OCI-LY3 (cell line): Measurements from ENCODE around the gene GAL3ST2.

ENCODE experiments used
- H2AFZ ChIP-seq: fragments of 200-600, 300-600 bp; shearing (Covaris generic); 2 replicates; pipeline ENCODE4 v1.6.0; 2014; ENCODE audit warnings: antibody characterized with exemption, low read depth, low read length
- H3K27ac ChIP-seq: fragments of 200-600, 300-600 bp; sonication (generic); 2 replicates; pipeline ENCODE4 v1.5.1; 2014; ENCODE audit warnings: mild to moderate bottlenecking, low read length, moderate library complexity, mixed read lengths
- H3K27me3 ChIP-seq: fragments of 200-600, 300-600 bp; sonication (generic); 2 replicates; pipeline ENCODE4 v1.6.1; 2014; ENCODE audit warnings: low read depth, low read length, mixed read lengths
- H3K36me3 ChIP-seq: fragments of 200-600, 300-600 bp; sonication (generic); replicated peaks from 2 replicates; pipeline ENCODE3; 2014; ENCODE audit warnings: low read depth, low read length, mixed read lengths
- H3K4me1 ChIP-seq: fragments of 300-600, 200-600 bp; sonication (generic); 2 replicates; pipeline ENCODE4 v1.6.1; 2014; ENCODE audit warnings: low read length, mixed read lengths
- H3K4me2 ChIP-seq: fragments of 200-600, 300-600 bp; sonication (generic); 2 replicates; pipeline ENCODE4 v1.6.1; 2014; ENCODE audit warnings: low read length, mixed read lengths
- H3K4me3 ChIP-seq: fragments of 300-600, 200-600 bp; sonication (generic); 2 replicates; pipeline ENCODE4 v1.5.1; 2014; ENCODE audit warnings: antibody characterized with exemption, mild to moderate bottlenecking, low read length, moderate library complexity
- H3K79me2 ChIP-seq: fragments of 300-600, 200-600 bp; shearing (Covaris generic); 2 replicates; pipeline ENCODE4 v1.6.1; 2014; ENCODE audit warnings: mild to moderate bottlenecking, low read length, mixed read lengths
- H3K9ac ChIP-seq: fragments of 300-600, 200-600 bp; shearing (Covaris generic); 2 replicates; pipeline ENCODE4 v1.6.0; 2014; ENCODE audit warnings: mild to moderate bottlenecking, low read length, moderate library complexity
- H3K9me3 ChIP-seq: fragments of 200-600, 300-600 bp; shearing (Covaris generic); 2 replicates; pipeline ENCODE4 v1.6.1; 2014; ENCODE audit warnings: low read length, mixed read lengths; ENCODE audit not compliant: insufficient read depth
- H4K20me1 ChIP-seq: fragments of 200-600, 300-600 bp; sonication (generic); 2 replicates; pipeline ENCODE4 v1.6.1; 2016; ENCODE audit warnings: low read length, mixed read lengths; ENCODE audit not compliant: insufficient read depth
- EZH2phosphoT487 ChIP-seq: fragments of 200-600 bp; shearing (Covaris generic); IDR thresholded peaks from 2 replicates; pipeline ENCODE4 v1.6.1; 2018; ENCODE audit warnings: antibody characterized with exemption, mixed run types, low read depth
- TF ChIP-seq, protein P1 (sequence below): fragments of 200-600, 300-600 bp; sonication (generic); IDR thresholded peaks from 2 replicates; pipeline ENCODE4 v1.5.1; 2014; ENCODE audit warnings: antibody characterized with exemption, low read length, low read depth

The GAL3ST2 gene

DNA sequence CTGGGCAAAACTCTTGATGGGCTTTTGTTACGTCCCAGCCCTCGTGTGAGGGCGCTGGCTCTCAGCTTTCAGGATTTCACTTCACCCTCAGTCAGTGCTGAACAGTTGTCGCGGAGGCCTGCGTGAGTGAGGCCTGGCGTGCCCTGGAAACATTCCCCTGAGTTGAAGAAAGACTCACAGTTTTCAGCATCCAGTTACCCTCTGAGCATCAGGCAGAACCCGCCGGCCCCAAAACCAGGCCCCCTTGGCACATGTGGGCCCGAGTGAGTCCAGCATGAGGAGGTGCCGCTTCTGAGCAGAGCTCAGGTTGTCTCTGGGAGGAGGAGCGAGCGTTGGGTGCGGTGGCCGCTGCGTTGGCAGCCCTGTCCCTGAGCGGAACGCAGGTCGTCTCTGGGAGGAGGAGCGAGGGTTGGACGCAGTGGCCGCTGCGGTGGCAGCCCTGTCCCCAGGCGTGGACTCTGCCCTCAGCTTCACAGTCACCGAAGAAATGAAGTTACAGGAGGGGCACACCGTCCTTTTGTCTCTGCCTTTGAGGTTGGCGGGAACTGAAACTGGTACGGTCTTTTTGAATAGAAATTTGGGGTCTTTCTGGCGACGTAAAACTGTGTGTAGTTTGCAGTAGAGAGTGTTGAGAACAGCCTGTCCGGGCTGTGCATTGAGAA, 32.2 kb downstream of the GAL3ST2 start, which contains the start of gene NEU4:
Gene NEU4, plus strand, starts transcription at position 473 of the 662 bp plus-strand sequence. CDS start 5,292 bp downstream, outside the sequence.
- TF ChIP-seq, protein P1, sequence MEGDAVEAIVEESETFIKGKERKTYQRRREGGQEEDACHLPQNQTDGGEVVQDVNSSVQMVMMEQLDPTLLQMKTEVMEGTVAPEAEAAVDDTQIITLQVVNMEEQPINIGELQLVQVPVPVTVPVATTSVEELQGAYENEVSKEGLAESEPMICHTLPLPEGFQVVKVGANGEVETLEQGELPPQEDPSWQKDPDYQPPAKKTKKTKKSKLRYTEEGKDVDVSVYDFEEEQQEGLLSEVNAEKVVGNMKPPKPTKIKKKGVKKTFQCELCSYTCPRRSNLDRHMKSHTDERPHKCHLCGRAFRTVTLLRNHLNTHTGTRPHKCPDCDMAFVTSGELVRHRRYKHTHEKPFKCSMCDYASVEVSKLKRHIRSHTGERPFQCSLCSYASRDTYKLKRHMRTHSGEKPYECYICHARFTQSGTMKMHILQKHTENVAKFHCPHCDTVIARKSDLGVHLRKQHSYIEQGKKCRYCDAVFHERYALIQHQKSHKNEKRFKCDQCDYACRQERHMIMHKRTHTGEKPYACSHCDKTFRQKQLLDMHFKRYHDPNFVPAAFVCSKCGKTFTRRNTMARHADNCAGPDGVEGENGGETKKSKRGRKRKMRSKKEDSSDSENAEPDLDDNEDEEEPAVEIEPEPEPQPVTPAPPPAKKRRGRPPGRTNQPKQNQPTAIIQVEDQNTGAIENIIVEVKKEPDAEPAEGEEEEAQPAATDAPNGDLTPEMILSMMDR = no peak
- no peak for TF ChIP-seq EZH2phosphoT487
- no peak within 1 kb of the TSS for H3K27ac ChIP-seq
- H4K20me1 ChIP-seq = no peaks in the 10 kb centered on the region
- peaks cover 21% of the 10 kb centered on the region for H3K4me1 ChIP-seq
- H3K9me3 ChIP-seq = no peaks in the 10 kb centered on the region
- H2AFZ ChIP-seq = no peak within 1 kb of the TSS
- H3K4me2 ChIP-seq = no peak within 1 kb of the TSS
- no peaks in the 10 kb centered on the region for H3K36me3 ChIP-seq
- H3K9ac ChIP-seq = no peak within 1 kb of the TSS
- H3K79me2 ChIP-seq = no peaks in the 10 kb centered on the region
- no peak within 1 kb of the TSS for H3K4me3 ChIP-seq
- H3K27me3 ChIP-seq = peaks cover 8% of the 10 kb centered on the region; the same call in 1 of the 2 replicates

- H3K79me2 ChIP-seq = no peaks in the 10 kb centered on the region
- no peak overlapping the region for H3K27ac ChIP-seq
- H3K9me3 ChIP-seq = no peaks in the 10 kb centered on the region
- H3K27me3 ChIP-seq = 0 out of 2 replicates have a peak, but pooled peaks cover under 1% of the 10 kb centered on the region
- H3K4me3 ChIP-seq = no peak overlapping the region
- no peak overlapping the region for H3K9ac ChIP-seq
- H4K20me1 ChIP-seq = no peaks in the 10 kb centered on the region
- peaks cover 16% of the 10 kb centered on the region for H3K4me1 ChIP-seq
- no peak overlapping the region for H2AFZ ChIP-seq
- no peaks in the 10 kb centered on the region for H3K36me3 ChIP-seq
- no peak for TF ChIP-seq EZH2phosphoT487
- TF ChIP-seq, protein P1 = no peak
- H3K4me2 ChIP-seq = no peak overlapping the region
Measured at GRCh38 chr2:241809383-241810306, 33.0 kb downstream of the GAL3ST2 start.

DNA sequence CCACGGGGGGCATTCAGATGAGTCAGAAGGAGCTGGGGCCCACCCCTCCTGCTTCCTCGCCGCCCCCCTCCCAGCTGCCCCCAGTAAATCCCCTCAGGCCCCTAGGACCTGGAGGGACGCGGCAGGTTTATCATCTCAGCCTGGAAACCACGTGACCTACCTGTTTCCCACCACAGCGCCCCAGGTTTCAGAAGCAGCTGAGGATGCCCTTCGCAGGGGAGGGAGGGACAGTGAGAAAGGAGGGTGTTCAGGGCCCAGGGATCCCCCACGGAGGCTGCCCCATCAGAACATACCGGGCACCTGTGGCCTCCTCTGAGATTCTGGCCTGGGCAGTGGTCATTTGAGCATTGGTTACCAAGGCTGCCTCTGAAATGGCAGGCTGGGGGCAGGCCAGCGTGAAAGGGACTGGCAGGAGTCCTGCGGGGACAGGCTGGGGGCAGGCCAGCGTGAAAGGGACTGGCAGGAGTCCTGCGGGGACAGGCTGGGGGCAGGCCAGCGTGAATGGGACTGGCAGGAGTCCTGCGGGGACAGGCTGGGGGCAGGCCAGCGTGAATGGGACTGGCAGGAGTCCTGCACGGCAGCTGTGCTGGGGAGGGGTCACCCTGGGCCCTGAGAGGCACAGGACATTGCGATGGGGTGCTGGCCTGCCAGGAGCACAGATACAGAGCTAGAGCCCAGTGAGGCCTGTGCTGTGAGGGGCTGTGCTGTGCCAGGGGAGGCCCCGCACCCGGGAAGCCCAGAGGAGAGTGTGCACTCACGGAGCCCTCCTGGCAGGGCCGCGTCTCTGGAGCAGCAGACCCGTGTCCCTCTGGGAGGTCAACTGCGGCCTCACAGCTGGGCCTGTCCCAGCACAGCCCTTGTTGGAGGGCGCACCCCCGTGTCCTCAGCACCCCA, 33.9 kb downstream of the GAL3ST2 start:
- no peaks in the 10 kb centered on the region for H4K20me1 ChIP-seq
- no peak overlapping the region for H2AFZ ChIP-seq
- no peak overlapping the region for H3K27ac ChIP-seq
- H3K36me3 ChIP-seq = no peaks in the 10 kb centered on the region
- no peaks in the 10 kb centered on the region for H3K27me3 ChIP-seq
- peaks cover 13% of the 10 kb centered on the region for H3K4me1 ChIP-seq
- H3K79me2 ChIP-seq = no peaks in the 10 kb centered on the region
- H3K4me2 ChIP-seq = no peak overlapping the region
- H3K4me3 ChIP-seq = no peak overlapping the region
- no peaks in the 10 kb centered on the region for H3K9me3 ChIP-seq
- TF ChIP-seq, protein P1 = no peak
- no peak for TF ChIP-seq EZH2phosphoT487
- no peak overlapping the region for H3K9ac ChIP-seq
